IPS-18c (cell line): ENCODE results near the gene MSI2.
"Not testable (repeated sequence)": the region's sequence is repeated elsewhere in the genome, so short reads cannot be mapped to it uniquely, and the experiment has no call there.

Experiments
- H3K4me3 ChIP-seq: 2 replicates; pipeline ENCODE4 v1.7.0; 2013; ENCODE audit warnings: low read depth, mild to moderate bottlenecking, low read length, moderate library complexity; ENCODE audit not compliant: insufficient read depth
- H3K9me3 ChIP-seq: one replicate; pipeline ENCODE4 v1.6.1; 2013; ENCODE audit warnings: mild to moderate bottlenecking, low read length, moderate library complexity; ENCODE audit not compliant: control insufficient read depth, insufficient read depth

The MSI2 gene

GRCh38 chr17:57619061-57619937, 363.0 kb downstream of the MSI2 start:
- no peak overlapping the region for H3K4me3 ChIP-seq

GRCh38 chr17:57620576-57620975, 364.3 kb downstream of the MSI2 start:
- Histone ChIP-seq H3K4me3 (no peak overlapping the region), H3K9me3 (no peaks in the 10 kb centered on the region)

More at GRCh38 chr17:57619061-57619937, 363.0 kb downstream of the MSI2 start:
- no peaks in the 10 kb centered on the region for H3K9me3 ChIP-seq

GRCh38 chr17:57621791-57622190, 365.5 kb downstream of the MSI2 start:
- not testable (repeated sequence) for H3K4me3 ChIP-seq, H3K9me3 ChIP-seq

- no peaks in the 10 kb centered on the region for H3K9me3 ChIP-seq
- no peak overlapping the region for H3K4me3 ChIP-seq
These were observed 366.0 kb downstream of the MSI2 start for GRCh38 chr17:57622306-57622682.

- Histone ChIP-seq H3K4me3 (no peak overlapping the region), H3K9me3 (no peaks in the 10 kb centered on the region)
These were observed 366.5 kb downstream of the MSI2 start for GRCh38 chr17:57622683-57623433.

DNA sequence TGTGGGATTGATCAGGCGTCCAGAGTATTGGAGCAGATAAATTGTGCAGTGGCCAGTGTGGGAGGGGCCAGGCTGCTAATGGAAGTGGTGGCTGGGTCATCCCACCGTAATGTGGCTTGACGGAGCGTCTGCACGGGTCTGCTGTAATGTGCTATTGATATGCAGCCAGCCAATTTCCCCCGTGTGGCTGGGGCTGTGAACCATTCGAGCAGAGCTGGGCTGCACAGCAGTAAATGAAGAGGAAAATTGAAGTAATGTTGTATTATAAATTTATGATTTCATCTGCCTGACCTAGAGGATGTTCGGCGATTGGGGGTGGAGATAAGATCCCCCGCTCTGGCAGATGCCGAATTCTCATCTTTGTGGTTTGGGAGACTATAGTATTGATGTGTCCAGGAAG, 367.3 kb downstream of the MSI2 start:
- H3K9me3 ChIP-seq = no peaks in the 10 kb centered on the region
- no peak overlapping the region for H3K4me3 ChIP-seq

DNA sequence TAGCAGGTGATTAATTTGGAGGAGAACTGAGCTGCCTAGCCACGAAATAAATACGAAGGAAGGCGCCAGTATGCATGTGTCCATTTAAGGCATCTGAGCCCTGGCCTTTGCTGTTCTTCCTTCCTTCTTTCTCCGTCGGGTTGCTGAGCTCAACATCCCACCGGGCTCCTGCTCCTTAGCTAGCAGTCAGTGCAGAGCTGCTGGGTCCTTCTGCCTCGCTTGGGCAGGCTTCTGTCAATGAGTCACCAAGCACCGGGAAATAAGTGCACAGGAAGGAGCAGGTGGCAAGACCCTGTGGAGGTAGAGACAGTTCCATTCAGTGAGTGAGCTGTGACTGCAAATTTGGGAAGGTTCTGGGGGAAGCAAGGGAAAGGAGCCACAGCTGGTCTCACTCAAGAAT, 368.1 kb downstream of the MSI2 start:
- Histone ChIP-seq H3K4me3 (no peak overlapping the region), H3K9me3 (no peaks in the 10 kb centered on the region)

DNA sequence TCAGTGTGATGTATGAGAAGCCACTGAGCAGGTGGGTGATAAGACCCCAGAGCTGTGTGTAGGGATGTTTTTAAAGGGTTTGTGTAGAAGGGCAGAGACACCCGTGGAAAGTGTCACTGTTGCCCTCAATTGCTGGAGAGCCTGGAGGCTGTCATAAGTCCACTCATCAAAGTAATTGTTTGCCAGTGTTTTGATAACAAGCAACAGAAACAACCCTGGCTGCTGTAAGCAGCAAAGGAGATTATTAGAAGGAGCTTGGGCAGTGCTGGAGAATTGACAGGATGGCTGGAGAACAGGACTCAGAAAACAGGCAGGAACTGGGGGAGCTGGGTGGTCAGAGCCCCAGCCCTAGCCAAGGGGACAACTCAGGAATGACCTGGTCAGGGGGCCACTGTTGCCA, 369.2 kb downstream of the MSI2 start:
- Histone ChIP-seq H3K9me3 (no peaks in the 10 kb centered on the region), H3K4me3 (no peak overlapping the region)

DNA sequence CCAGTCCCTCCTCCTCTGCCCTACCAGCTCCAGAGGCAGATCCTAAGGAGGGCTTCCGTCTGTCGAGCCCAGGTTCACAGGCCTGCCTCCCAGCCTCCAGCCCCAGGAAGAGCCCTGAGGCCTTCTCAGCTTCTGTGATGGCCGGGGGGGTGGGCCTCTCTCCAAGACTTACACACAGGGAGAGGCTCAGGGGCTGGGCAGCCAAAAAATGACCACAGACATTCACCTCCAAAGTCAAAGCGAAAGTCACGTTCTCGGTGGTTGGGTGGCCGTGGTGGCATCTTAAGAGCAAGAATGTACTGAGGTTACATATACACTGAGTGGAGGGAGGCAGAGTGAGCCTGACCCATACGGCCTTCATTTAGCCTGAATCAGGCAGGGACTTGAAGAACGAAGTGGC, 369.6 kb downstream of the MSI2 start:
- Histone ChIP-seq H3K4me3 (no peak overlapping the region), H3K9me3 (no peaks in the 10 kb centered on the region)

- no peak overlapping the region for H3K4me3 ChIP-seq
These were observed 370.3 kb downstream of the MSI2 start for GRCh38 chr17:57626520-57627210.

GRCh38 chr17:57627591-57627990, 371.3 kb downstream of the MSI2 start:
- Histone ChIP-seq H3K4me3 (no peak overlapping the region), H3K9me3 (no peaks in the 10 kb centered on the region)

More at GRCh38 chr17:57626520-57627210, 370.3 kb downstream of the MSI2 start:
- H3K9me3 ChIP-seq = no peaks in the 10 kb centered on the region

DNA sequence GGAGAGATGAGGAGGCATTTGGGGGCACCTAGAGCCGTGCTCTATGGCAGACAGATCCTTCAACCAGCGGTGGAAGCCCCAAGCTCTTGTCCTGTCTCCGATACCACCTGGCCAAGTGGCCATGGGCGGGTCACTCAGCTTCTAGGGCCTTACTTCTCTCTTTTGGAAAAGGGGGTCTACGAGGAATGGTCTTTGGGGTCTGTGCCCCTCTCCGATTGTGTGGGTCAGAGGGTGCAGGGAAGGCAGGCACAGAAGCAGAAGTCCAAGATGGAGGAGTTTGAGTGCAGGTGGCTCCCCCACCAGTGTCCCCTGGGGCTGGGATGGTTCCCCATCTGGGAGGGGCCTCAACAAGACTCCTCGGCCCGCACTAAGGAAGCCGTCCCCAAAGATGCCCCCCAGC, 372.1 kb downstream of the MSI2 start:
- H3K4me3 ChIP-seq = no peak overlapping the region
- H3K9me3 ChIP-seq = no peaks in the 10 kb centered on the region

- Histone ChIP-seq H3K9me3 (no peaks in the 10 kb centered on the region), H3K4me3 (no peak overlapping the region)
These were observed 373.1 kb downstream of the MSI2 start for GRCh38 chr17:57629470-57629869.

DNA sequence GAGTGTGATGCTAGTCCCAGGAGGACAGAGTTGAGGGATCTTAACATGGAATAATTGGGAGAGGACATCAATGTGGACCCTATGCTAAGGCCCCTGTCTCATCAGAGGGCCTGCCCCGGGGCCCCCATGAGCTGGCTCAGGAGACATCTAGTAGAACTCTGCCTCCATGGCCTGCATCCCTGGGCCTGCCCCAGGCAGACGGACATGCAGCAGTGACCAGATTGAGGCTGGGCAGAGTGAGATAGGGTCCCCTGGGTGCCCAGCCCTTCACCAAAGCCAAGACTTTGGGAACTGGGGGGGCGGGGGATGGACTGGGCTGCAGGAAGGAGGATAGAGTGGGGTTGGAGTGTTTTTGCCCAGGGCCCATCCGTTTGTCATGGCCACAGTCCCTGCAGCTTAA, 373.6 kb downstream of the MSI2 start:
- H3K9me3 ChIP-seq = no peaks in the 10 kb centered on the region
- H3K4me3 ChIP-seq = no peak overlapping the region

DNA sequence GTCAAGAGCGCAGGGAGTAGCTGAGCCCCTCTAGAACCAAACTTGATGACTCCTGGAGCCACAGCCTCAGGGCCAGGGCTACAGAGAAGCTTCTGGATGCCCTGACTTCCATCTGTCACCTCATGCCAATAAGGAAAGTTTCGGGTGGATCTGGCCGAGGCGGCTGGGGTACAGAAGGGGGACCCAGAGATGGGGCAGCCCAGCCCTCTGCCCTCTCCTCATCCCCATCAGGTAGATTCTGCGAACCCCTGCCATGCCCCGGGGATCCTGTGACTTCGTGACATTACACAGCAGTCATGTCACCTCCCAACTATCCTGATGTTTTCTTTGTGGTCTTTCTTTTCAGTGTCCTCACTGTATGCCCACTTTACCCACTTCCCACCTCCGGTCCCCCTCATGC, 374.4 kb downstream of the MSI2 start:
- no peak overlapping the region for H3K4me3 ChIP-seq
- no peaks in the 10 kb centered on the region for H3K9me3 ChIP-seq

DNA sequence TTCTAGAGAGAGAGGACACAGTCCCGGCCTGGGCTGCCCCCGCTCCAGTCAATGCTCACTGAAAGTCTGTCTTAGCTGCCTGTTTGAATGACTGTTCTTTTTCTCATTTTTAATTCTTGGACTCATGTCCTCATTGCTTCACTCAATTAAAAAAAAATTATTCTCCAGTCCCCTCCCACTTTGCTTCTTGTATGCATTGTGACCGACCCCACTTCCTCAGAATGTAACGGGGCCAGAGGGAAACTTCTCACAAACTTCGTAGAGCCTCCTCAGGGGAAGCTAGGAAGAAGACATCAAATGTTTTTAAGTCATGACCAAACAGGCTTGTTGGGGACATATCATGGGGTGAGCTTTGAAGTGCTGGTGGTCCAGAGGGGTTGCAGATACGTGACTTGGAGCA, 375.5 kb downstream of the MSI2 start:
- H3K9me3 ChIP-seq = no peaks in the 10 kb centered on the region
- H3K4me3 ChIP-seq = no peak overlapping the region

GRCh38 chr17:57632294-57632693, 376.0 kb downstream of the MSI2 start:
- Histone ChIP-seq H3K9me3 (no peaks in the 10 kb centered on the region), H3K4me3 (no peak overlapping the region)

DNA sequence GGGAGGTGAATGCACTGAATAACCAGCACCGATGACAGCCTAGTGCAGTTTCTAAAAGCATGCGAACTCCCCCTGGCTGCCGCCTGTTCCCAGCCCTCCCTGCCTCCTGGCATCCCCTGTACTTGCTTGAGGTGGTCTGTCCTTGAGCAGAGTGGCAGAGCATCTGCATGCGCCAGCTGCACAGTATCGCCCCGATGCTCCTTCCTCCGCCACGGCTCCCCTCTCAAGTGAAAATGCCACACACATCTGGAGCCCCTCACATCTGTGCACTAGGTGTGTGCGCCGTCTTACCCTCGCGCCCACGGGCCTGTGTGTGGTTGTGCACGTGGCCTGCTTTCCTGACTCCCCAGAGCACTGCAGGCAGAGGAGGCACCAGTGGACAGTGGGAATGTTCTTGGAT, 376.9 kb downstream of the MSI2 start:
- Histone ChIP-seq H3K4me3 (no peak overlapping the region), H3K9me3 (no peaks in the 10 kb centered on the region)
